NCI-H1417 (cell line): ENCODE data around the gene KCNJ8.
"Not testable (repeated sequence)": the region's sequence is repeated elsewhere in the genome, so short reads cannot be mapped to it uniquely, and the experiment has no call there.

Experiments used
- DNase-seq, 3 experiments: peaks; one replicate each; lab custom pipeline; 2025; lab: John Stamatoyannopoulos, UW

The KCNJ8 gene

GRCh38 chr12:21786041-21786531 is 11.6 kb upstream of the KCNJ8 start:
- DNase-seq: no peak

GRCh38 chr12:21782723-21783122 is 8.2 kb upstream of the KCNJ8 start:
- not testable (repeated sequence) for DNase-seq

- no peak for DNase-seq
Measured at GRCh38 chr12:21780786-21781185, 6.3 kb upstream of the KCNJ8 start.

GRCh38 chr12:21776175-21776574 is 1.7 kb upstream of the KCNJ8 start:
- DNase-seq: no peak

GRCh38 chr12:21775133-21775820 is 771 bp upstream of the KCNJ8 start:
- DNase-seq: no peak

- no peak for DNase-seq
Measured at GRCh38 chr12:21773806-21774205, 700 bp downstream of the KCNJ8 start.

- no peak for DNase-seq
Measured at GRCh38 chr12:21773263-21773741, 1.2 kb downstream of the KCNJ8 start.

GRCh38 chr12:21771311-21771710 is 3.2 kb downstream of the KCNJ8 start:
- no peak for DNase-seq

GRCh38 chr12:21769307-21769706 is 5.2 kb downstream of the KCNJ8 start:
- no peak for DNase-seq

GRCh38 chr12:21766403-21766802 is 8.1 kb downstream of the KCNJ8 start:
- DNase-seq: no peak

GRCh38 chr12:21764950-21765349 is 9.6 kb downstream of the KCNJ8 start:
- peak in 1 of 3 experiments; percentile 8 for DNase-seq

- DNase-seq: no peak
Measured at GRCh38 chr12:21764065-21764464, 10.4 kb downstream of the KCNJ8 start.

- no peak for DNase-seq
Measured at GRCh38 chr12:21763531-21763930, 11.0 kb downstream of the KCNJ8 start.

GRCh38 chr12:21759737-21760136 is 14.8 kb downstream of the KCNJ8 start:
- DNase-seq: no peak

GRCh38 chr12:21757735-21758134 is 16.8 kb downstream of the KCNJ8 start:
- no peak for DNase-seq

GRCh38 chr12:21756699-21757098 is 17.8 kb downstream of the KCNJ8 start:
- DNase-seq: no peak

- peak in 1 of 3 experiments; percentile 33 for DNase-seq
Measured at GRCh38 chr12:21751517-21751916, 23.0 kb downstream of the KCNJ8 start.

GRCh38 chr12:21745258-21745657 is 29.2 kb downstream of the KCNJ8 start:
- no peak for DNase-seq

- DNase-seq: no peak
Measured at GRCh38 chr12:21731144-21731543, 43.4 kb downstream of the KCNJ8 start.

GRCh38 chr12:21725731-21726130 is 48.8 kb downstream of the KCNJ8 start:
- no peak for DNase-seq

- no peak for DNase-seq
Measured at GRCh38 chr12:21718944-21719650, 55.4 kb downstream of the KCNJ8 start.

- DNase-seq: no peak
Measured at GRCh38 chr12:21718403-21718802, 56.1 kb downstream of the KCNJ8 start.

- DNase-seq: no peak
Measured at GRCh38 chr12:21717767-21718166, 56.7 kb downstream of the KCNJ8 start.
